Measurements from ENCODE around the gene PLEKHN1.

PLEKHN1 gene

GRCh38 chr1:1021010-1021919 lies 55.0 kb downstream of the PLEKHN1 start:
- H3K4me3 Mint-ChIP-seq = peak overlapping the region; percentile 56 to 70
- no peak for ATAC-seq
- peaks cover 15% of the 10 kb centered on the region for H3K27me3 Mint-ChIP-seq
- DNase-seq = no peak
- H3K4me1 Mint-ChIP-seq = peaks cover 33% of the 10 kb centered on the region
- H3K27ac Mint-ChIP-seq = no peak overlapping the region
- H3K9me3 Mint-ChIP-seq = no peaks in the 10 kb centered on the region

GRCh38 chr1:1021920-1022259 lies 55.6 kb downstream of the PLEKHN1 start:
- ATAC-seq = no peak
- Mint-ChIP-seq H3K27ac (no peak overlapping the region), H3K4me3 (no peak overlapping the region), H3K9me3 (no peaks in the 10 kb centered on the region), H3K27me3 (peaks cover 15% of the 10 kb centered on the region), H3K4me1 (peaks cover 32% of the 10 kb centered on the region)
- no peak for DNase-seq

GRCh38 chr1:1022302-1023009 lies 56.2 kb downstream of the PLEKHN1 start:
- Mint-ChIP-seq H3K27ac (no peak overlapping the region), H3K4me1 (peaks cover 27% of the 10 kb centered on the region), H3K27me3 (peaks cover 15% of the 10 kb centered on the region), H3K9me3 (no peaks in the 10 kb centered on the region), H3K4me3 (no peak overlapping the region)
- ATAC-seq (no peak), DNase-seq (no peak)

GRCh38 chr1:1023700-1024099 lies 57.4 kb downstream of the PLEKHN1 start:
- ATAC-seq = no peak
- no peaks in the 10 kb centered on the region for H3K9me3 Mint-ChIP-seq
- H3K4me1 Mint-ChIP-seq = peaks cover 27% of the 10 kb centered on the region
- H3K27me3 Mint-ChIP-seq = peaks cover 15% of the 10 kb centered on the region
- no peak for DNase-seq
- no peak overlapping the region for H3K27ac Mint-ChIP-seq
- H3K4me3 Mint-ChIP-seq = no peak overlapping the region

GRCh38 chr1:1024149-1024770 lies 58.0 kb downstream of the PLEKHN1 start:
- Mint-ChIP-seq H3K27ac (no peak overlapping the region), H3K4me1 (peaks cover 27% of the 10 kb centered on the region), H3K9me3 (no peaks in the 10 kb centered on the region), H3K27me3 (peaks cover 15% of the 10 kb centered on the region), H3K4me3 (no peak overlapping the region)
- no peak for DNase-seq
- ATAC-seq = no peak

GRCh38 chr1:1024771-1025699 lies 58.8 kb downstream of the PLEKHN1 start:
- DNase-seq (no peak), ATAC-seq (peak; percentile 4)
- Mint-ChIP-seq H3K27ac (no peak overlapping the region), H3K4me1 (peaks cover 27% of the 10 kb centered on the region), H3K27me3 (peaks cover 15% of the 10 kb centered on the region), H3K9me3 (no peaks in the 10 kb centered on the region), H3K4me3 (no peak overlapping the region)

Data from stimulated activated naive CD8-positive, alpha-beta T cell treated with anti-CD3 and anti-CD28 coated beads, Interleukin-15, amount 100 ng/mL, for 72 hours (primary cell).